ENCODE data around the gene C1orf159. TPM values are rescaled to one million over a fixed set of nuclear protein-coding genes. Genes with fewer than 3 reads are reported as not detected.
"Not testable (repeated sequence)": the region's sequence is repeated elsewhere in the genome, so short reads cannot be mapped to it uniquely, and the experiment has no call there.

The C1orf159 gene
- total RNA-seq, 1 donor, result 9.6 TPM

DNA sequence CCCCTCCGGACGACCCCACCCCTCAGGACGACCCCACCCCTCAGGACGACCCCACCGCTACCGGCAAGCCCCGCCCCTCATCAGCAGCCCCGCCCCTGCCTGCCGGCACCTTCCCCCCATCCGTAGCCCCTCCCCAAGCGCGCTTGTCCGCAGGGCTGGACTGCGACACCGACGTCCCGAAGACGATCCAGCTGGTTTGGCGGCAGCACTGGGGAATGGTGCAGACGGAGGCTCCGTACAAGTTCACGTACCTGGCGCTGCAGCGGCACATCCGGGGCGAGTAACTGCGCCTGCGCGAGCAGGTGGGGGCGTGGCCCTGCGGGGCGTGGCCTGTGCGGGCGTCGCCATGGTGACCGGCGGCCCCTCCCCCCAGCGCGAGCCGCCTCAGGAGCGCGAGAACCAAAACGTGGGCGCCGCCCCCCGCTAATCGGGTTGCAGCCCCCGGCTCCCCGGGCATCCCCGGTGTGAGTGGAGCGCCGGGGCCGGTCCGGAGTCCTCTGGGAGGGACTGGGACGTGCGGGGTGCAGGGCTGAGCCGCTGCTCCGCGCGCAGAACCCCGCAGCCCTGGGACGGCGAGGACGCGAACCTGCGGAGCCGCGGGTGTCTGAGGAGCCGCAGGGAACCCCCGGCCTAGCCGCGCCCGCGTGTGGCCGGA, 46.7 kb downstream of the C1orf159 start:
- H3K9me3 ChIP-seq (ENCODE audit: low read depth, low read length), result no peaks in the 10 kb centered on the region
- H3K27me3 ChIP-seq (ENCODE audit: insufficient read depth, low read length), result no peaks in the 10 kb centered on the region
- peaks cover 16% of the 10 kb centered on the region for H3K4me1 ChIP-seq (ENCODE audit: insufficient read depth, low read length)
- H3K4me3 ChIP-seq (ENCODE audit: low read length), result peak overlapping the region; percentile 46

DNA sequence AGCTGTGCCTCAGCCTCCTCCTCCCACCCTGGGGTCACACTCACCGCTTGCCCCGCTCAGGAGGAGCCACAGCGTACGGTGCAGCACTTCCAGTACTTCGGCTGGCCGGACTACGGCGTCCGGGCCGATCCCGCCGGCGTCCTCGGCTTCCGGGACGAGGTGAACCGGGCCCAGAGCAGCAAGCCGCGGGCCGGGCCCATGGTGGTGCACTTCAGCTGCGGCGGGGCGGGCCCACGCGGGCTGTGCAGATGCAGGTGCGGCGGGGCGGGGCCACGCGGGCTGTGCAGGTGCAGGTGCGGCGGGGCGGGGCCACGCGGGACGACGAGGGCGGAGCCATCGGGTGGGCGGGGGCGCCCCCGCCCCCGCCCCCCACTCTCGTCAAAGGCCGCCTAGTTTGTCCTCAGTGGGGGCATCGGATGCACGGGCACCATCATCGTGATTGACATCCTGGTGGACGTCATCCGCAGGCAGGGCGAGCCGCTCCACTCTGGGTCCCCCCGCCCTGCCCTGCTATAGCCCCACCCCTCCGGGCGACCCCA, 47.3 kb downstream of the C1orf159 start:
- no peaks in the 10 kb centered on the region for H3K27me3 ChIP-seq (ENCODE audit: insufficient read depth, low read length)
- H3K4me1 ChIP-seq (ENCODE audit: insufficient read depth, low read length), result peaks cover 22% of the 10 kb centered on the region
- peak overlapping the region; percentile 13 for H3K4me3 ChIP-seq (ENCODE audit: low read length)
- no peaks in the 10 kb centered on the region for H3K9me3 ChIP-seq (ENCODE audit: low read depth, low read length)

- Histone ChIP-seq H3K27me3 (ENCODE audit: insufficient read depth, low read length) (peaks cover 4% of the 10 kb centered on the region), H3K4me3 (ENCODE audit: low read length) (no peak overlapping the region), H3K9me3 (ENCODE audit: low read depth, low read length) (no peaks in the 10 kb centered on the region), H3K4me1 (ENCODE audit: insufficient read depth, low read length) (peaks cover 23% of the 10 kb centered on the region)
Observed at GRCh38 chr1:1067860-1068516, 47.9 kb downstream of the C1orf159 start.

- peaks cover 9% of the 10 kb centered on the region for H3K27me3 ChIP-seq (ENCODE audit: insufficient read depth, low read length)
- no peak overlapping the region for H3K4me3 ChIP-seq (ENCODE audit: low read length)
- peaks cover 23% of the 10 kb centered on the region for H3K4me1 ChIP-seq (ENCODE audit: insufficient read depth, low read length)
- no peaks in the 10 kb centered on the region for H3K9me3 ChIP-seq (ENCODE audit: low read depth, low read length)
Observed at GRCh38 chr1:1067284-1067859, 48.5 kb downstream of the C1orf159 start.

GRCh38 chr1:1066403-1067283, 49.2 kb downstream of the C1orf159 start:
- peaks cover 9% of the 10 kb centered on the region for H3K27me3 ChIP-seq (ENCODE audit: insufficient read depth, low read length)
- no peak overlapping the region for H3K4me3 ChIP-seq (ENCODE audit: low read length)
- H3K4me1 ChIP-seq (ENCODE audit: insufficient read depth, low read length), result peaks cover 23% of the 10 kb centered on the region
- H3K9me3 ChIP-seq (ENCODE audit: low read depth, low read length), result no peaks in the 10 kb centered on the region

DNA sequence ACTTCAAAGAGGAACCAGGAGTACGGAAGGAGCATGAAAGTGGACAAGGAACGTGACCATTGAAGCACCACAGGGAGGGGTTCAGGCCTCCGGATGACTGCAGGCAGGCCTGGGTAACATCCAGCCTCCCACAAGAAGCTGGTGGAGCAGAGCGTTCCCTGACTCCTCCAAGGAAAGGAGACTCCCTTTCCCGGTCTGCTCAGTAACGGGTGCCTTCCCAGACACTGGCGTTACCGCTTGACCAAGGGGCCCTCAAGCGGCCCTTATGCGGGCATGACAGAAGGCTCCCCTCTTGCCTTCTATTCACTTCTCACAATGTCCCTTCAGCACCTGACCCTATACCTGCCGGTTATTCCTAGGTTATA, 50.0 kb downstream of the C1orf159 start:
- Histone ChIP-seq H3K27me3 (ENCODE audit: insufficient read depth, low read length) (peaks cover 14% of the 10 kb centered on the region), H3K4me1 (ENCODE audit: insufficient read depth, low read length) (peaks cover 23% of the 10 kb centered on the region)
- H3K9me3 ChIP-seq (ENCODE audit: low read depth, low read length); H3K4me3 ChIP-seq (ENCODE audit: low read length): not testable (repeated sequence)

GRCh38 chr1:1065265-1065939, 50.5 kb downstream of the C1orf159 start:
- no peak overlapping the region for H3K4me3 ChIP-seq (ENCODE audit: low read length)
- H3K9me3 ChIP-seq (ENCODE audit: low read depth, low read length), result no peaks in the 10 kb centered on the region
- H3K27me3 ChIP-seq (ENCODE audit: insufficient read depth, low read length), result peaks cover 19% of the 10 kb centered on the region
- peaks cover 23% of the 10 kb centered on the region for H3K4me1 ChIP-seq (ENCODE audit: insufficient read depth, low read length)

DNA sequence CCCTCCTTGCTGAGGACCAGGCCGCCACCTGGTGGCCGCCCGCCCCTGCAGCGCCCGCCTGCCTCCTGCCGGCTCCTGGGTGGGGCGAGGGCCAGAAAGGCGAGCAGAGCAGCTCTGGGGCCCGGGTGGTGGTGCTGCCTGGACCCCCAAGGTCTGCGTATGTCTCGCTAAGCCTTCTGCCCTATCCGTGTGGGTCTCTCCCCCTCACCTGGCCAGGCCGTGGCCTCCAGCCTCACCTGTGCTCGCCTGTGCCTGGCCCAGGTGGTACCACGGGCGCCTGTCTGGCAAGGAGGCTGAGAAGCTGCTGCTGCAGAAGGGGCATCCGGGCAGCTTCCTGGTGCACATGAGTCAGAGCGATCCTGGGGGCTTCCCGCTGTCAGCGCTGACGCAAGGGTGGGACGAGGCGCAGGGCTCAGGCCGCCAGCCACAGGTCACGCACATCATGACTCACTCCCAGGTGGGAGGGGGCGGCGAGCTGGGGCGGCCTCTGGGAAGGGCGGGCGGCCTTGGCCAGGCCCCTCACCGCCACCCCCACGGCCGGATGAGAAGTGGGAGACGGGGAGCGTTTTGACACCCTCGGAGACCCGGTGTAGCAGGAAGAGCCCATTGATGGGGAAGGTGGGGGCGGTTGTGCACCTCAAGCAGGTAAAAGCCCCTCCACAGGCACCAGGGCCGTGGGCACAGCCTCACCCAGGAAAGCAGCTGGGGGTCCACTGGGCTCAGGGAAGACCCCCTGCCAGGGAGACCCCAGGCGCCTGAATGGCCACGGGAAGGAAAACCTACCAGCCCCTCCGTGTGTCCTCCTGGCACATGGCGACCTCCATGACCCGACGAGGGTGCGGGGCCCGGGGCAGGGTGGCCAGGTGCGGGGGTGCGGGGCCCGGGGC, 51.7 kb downstream of the C1orf159 start:
- Histone ChIP-seq H3K27me3 (ENCODE audit: insufficient read depth, low read length) (peaks cover 26% of the 10 kb centered on the region), H3K9me3 (ENCODE audit: low read depth, low read length) (no peaks in the 10 kb centered on the region), H3K4me3 (ENCODE audit: low read length) (no peak overlapping the region), H3K4me1 (ENCODE audit: insufficient read depth, low read length) (peaks cover 22% of the 10 kb centered on the region)

GRCh38 chr1:1063261-1063944, 52.5 kb downstream of the C1orf159 start:
- Histone ChIP-seq H3K4me3 (ENCODE audit: low read length) (no peak overlapping the region), H3K9me3 (ENCODE audit: low read depth, low read length) (no peaks in the 10 kb centered on the region), H3K4me1 (ENCODE audit: insufficient read depth, low read length) (peaks cover 25% of the 10 kb centered on the region), H3K27me3 (ENCODE audit: insufficient read depth, low read length) (peaks cover 31% of the 10 kb centered on the region)

- Histone ChIP-seq H3K4me3 (ENCODE audit: low read length) (no peak overlapping the region), H3K9me3 (ENCODE audit: low read depth, low read length) (no peaks in the 10 kb centered on the region), H3K4me1 (ENCODE audit: insufficient read depth, low read length) (peaks cover 21% of the 10 kb centered on the region), H3K27me3 (ENCODE audit: insufficient read depth, low read length) (peaks cover 34% of the 10 kb centered on the region)
Observed at GRCh38 chr1:1062348-1063163, 53.3 kb downstream of the C1orf159 start.

GRCh38 chr1:1061682-1062345, 54.1 kb downstream of the C1orf159 start:
- peaks cover 34% of the 10 kb centered on the region for H3K27me3 ChIP-seq (ENCODE audit: insufficient read depth, low read length)
- H3K9me3 ChIP-seq (ENCODE audit: low read depth, low read length), result no peaks in the 10 kb centered on the region
- no peak overlapping the region for H3K4me3 ChIP-seq (ENCODE audit: low read length)
- peaks cover 21% of the 10 kb centered on the region for H3K4me1 ChIP-seq (ENCODE audit: insufficient read depth, low read length)

GRCh38 chr1:1060281-1061000, 55.4 kb downstream of the C1orf159 start:
- peaks cover 34% of the 10 kb centered on the region for H3K27me3 ChIP-seq (ENCODE audit: insufficient read depth, low read length)

More at GRCh38 chr1:1060281-1061000, 55.4 kb downstream of the C1orf159 start:
- H3K4me1 ChIP-seq (ENCODE audit: insufficient read depth, low read length), result peaks cover 21% of the 10 kb centered on the region
- no peak overlapping the region for H3K4me3 ChIP-seq (ENCODE audit: low read length)
- no peaks in the 10 kb centered on the region for H3K9me3 ChIP-seq (ENCODE audit: low read depth, low read length)

Data from mononuclear cell (primary cell).